ENCODE measurements around the gene DCLRE1B.

- TF ChIP-seq GATA2 (IDR thresholded peaks at IDR 0.05; ENCODE audit: low read depth, low read length): no peak
- no peak for TF ChIP-seq GATA3 (IDR thresholded peaks at IDR 0.05; ENCODE audit: low read depth, low read length)
Measured at GRCh38 chr1:113928187-113928930, 23.2 kb downstream of the DCLRE1B start.

Data from SH-SY5Y (cell line).